Hepatic stellate cell (primary cell): ENCODE data around the gene LAMC3.
A peak's percentile ranks its signal among the peaks of the same experiment; 100 is the strongest.

Experiments used
- DNase-seq: peaks from one replicate; pipeline ENCODE4 v3.0.0; 2011; ENCODE audit warnings: low spot score

The LAMC3 gene

GRCh38 chr9:131012396-131012917 is 3.5 kb downstream of the LAMC3 start:
- no peak for DNase-seq

GRCh38 chr9:131013015-131013755 is 4.2 kb downstream of the LAMC3 start:
- no peak for DNase-seq

- no peak for DNase-seq
Observed at GRCh38 chr9:131013771-131014676, 5.0 kb downstream of the LAMC3 start.

- DNase-seq, result no peak
Observed at GRCh38 chr9:131015112-131015511, 6.1 kb downstream of the LAMC3 start.

- DNase-seq, result no peak
Observed at GRCh38 chr9:131015876-131016397, 7.0 kb downstream of the LAMC3 start.

- no peak for DNase-seq
Observed at GRCh38 chr9:131017067-131017466, 8.1 kb downstream of the LAMC3 start.

GRCh38 chr9:131018621-131019020 is 9.6 kb downstream of the LAMC3 start:
- DNase-seq, result no peak

- DNase-seq, result peak; percentile 54
Observed at GRCh38 chr9:131019388-131020239, 10.6 kb downstream of the LAMC3 start.

GRCh38 chr9:131020388-131020787 is 11.4 kb downstream of the LAMC3 start:
- DNase-seq, result peak; percentile 84

- DNase-seq, result no peak
Observed at GRCh38 chr9:131020862-131021261, 11.9 kb downstream of the LAMC3 start.

GRCh38 chr9:131021785-131022184 is 12.8 kb downstream of the LAMC3 start:
- DNase-seq, result no peak

- DNase-seq, result no peak
Observed at GRCh38 chr9:131024978-131025868, 16.2 kb downstream of the LAMC3 start.

GRCh38 chr9:131025953-131026858 is 17.2 kb downstream of the LAMC3 start:
- no peak for DNase-seq

GRCh38 chr9:131027048-131027871 is 18.3 kb downstream of the LAMC3 start:
- no peak for DNase-seq

GRCh38 chr9:131027872-131028179 is 18.9 kb downstream of the LAMC3 start:
- DNase-seq, result no peak

GRCh38 chr9:131028221-131028884 is 19.4 kb downstream of the LAMC3 start:
- DNase-seq, result no peak

GRCh38 chr9:131028931-131029573 is 20.1 kb downstream of the LAMC3 start:
- DNase-seq, result no peak

- no peak for DNase-seq
Observed at GRCh38 chr9:131029574-131029952, 20.6 kb downstream of the LAMC3 start.
